NCI-H460 (cell line): ENCODE results near the gene TXNDC16. TPM values are rescaled to one million over a fixed set of nuclear protein-coding genes. Genes with fewer than 3 reads are reported as not detected.

Experiments used
- DNase-seq: peaks from one replicate; pipeline ENCODE4 v3.0.0-alpha.2; 2016; ENCODE audit warnings: low read depth; ENCODE audit errors: extremely low read depth
- total RNA-seq: library from RNA; depleted of rRNA; stranded (reverse); fragments of >200 nt; shearing (Covaris generic); gene quantifications from 2 replicates; pipeline ENCODE4 v1.2.3, GENCODE V29; 2014; rRNA removed

The TXNDC16 gene
- total RNA-seq, 1 experiment from 2014 or later = 3.4 TPM

DNA sequence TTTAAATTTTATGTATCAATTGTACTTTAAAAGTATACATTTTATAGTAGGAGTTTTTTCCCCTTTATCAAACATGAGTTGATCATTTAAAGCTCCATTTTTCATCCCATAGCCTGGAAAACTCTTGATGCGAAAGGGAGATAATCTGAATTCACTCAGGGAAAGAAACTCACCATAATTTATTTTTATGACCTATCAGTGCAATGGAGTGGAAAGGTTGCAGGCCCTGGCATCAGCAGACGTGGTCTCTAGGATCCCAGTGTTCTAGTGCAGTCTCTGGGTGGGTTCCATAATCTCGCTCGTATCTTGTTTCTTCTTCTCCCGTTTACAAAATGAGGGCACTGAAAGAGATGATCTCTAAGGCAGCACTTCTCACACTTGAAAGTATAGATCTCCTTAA lies 153.2 kb downstream of the TXNDC16 start:
- DNase-seq = no peak

- DNase-seq = no peak
Measured at GRCh38 chr14:52397844-52398243, 154.5 kb downstream of the TXNDC16 start.

DNA sequence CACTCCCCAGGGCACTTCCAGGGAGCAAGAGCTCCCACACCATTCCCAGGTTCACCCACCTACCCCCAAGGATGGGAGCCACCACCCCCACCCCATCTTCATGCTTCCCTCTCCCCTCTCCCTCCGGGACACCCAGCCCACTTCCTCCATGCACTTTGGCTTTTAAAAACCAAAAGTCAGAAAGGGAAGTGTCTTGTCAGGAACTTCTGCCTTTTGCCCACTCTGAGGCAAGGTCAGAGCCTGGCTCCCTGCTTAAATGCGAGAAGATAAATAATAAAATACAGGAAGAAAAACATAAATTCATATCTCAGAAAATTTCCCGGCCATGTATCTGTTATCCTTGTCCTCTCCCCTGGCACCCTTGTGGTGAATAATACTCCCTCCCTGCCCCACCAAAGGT lies 156.6 kb downstream of the TXNDC16 start:
- no peak for DNase-seq

- no peak for DNase-seq
Measured at GRCh38 chr14:52391881-52392615, 160.3 kb downstream of the TXNDC16 start.

Other genes with a start within 250 kb of the TXNDC16 start
- gene PTGER2, start 238.2 kb downstream of the TXNDC16 start, total RNA-seq = 0.29 and 0.42 TPM in 2 replicates
- gene GPR137C, start 331 bp upstream of the TXNDC16 start, total RNA-seq = not detected in 2 replicates
- gene ERO1A, start 143.1 kb upstream of the TXNDC16 start, total RNA-seq = 91.7 and 97.9 TPM in 2 replicates
- gene PSMC6, start 154.7 kb upstream of the TXNDC16 start, total RNA-seq = 170 and 183 TPM in 2 replicates
- gene STYX, start 177.7 kb upstream of the TXNDC16 start, total RNA-seq = 13.3 and 15.7 TPM in 2 replicates
- gene GNPNAT1, start 239.1 kb upstream of the TXNDC16 start, total RNA-seq = 66.0 and 66.5 TPM in 2 replicates